Central memory CD4-positive, alpha-beta T cell (primary cell): Measurements from ENCODE around the gene ITGAD.

ENCODE experiments used
- DNase-seq: peaks from one replicate; pipeline ENCODE4 v3.0.0; 2022

The ITGAD gene

GRCh38 chr16:31365131-31365865 lies 27.8 kb upstream of the ITGAD start:
- DNase-seq = no peak

GRCh38 chr16:31367853-31368252 lies 25.3 kb upstream of the ITGAD start:
- DNase-seq = no peak

- no peak for DNase-seq
Measured at GRCh38 chr16:31371008-31371407, 22.1 kb upstream of the ITGAD start.

DNA sequence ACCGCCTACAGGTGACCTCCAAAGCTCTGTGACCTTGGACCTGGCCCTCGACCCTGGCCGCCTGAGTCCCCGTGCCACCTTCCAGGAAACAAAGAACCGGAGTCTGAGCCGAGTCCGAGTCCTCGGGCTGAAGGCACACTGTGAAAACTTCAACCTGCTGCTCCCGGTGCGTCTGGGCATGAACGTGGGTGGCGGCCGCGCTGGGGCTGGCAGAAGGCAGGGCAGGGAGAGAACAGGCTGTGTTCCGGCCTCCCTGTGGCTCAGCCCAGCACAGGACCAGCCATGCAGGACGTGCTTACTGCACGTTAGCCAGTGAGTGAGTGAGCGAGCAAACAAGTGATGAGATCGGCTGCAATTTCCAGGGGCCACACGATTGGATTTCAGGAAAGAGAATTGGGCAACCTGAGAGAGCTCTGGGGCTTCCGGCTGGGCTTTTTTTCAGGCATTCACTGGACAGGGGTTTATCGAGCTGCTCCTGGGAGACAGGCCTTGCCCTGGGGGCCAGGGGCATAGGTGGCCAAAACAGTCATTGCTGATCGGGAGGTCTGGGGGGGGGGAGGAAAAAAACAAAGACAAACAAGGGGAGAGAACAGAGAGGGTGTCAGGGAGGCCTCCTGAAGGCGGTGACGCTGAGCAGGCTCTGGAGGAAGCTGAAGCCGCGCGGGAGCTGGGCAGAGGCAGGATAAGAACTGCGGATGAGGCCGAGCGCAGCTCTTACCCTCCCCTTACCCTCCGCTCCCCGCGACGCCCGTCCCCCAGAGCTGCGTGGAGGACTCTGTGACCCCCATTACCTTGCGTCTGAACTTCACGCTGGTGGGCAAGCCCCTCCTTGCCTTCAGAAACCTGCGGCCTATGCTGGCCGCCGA lies 21.3 kb upstream of the ITGAD start:
- no peak for DNase-seq

DNA sequence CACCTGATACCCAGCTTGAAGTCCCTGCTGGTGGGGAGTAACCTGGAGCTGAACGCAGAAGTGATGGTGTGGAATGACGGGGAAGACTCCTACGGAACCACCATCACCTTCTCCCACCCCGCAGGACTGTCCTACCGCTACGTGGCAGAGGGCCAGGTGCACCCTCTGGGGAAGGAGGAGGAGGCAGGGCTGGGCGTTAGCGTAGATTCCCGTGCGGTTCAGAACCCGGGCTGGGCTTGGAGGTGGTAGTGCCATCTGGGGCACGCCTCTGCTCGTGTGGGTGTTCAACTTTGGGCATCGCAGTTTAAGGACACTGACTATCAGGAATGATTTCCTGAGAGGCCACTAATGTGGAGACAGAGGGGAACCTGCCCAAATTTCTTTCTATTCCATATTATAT lies 19.9 kb upstream of the ITGAD start:
- DNase-seq = no peak

DNA sequence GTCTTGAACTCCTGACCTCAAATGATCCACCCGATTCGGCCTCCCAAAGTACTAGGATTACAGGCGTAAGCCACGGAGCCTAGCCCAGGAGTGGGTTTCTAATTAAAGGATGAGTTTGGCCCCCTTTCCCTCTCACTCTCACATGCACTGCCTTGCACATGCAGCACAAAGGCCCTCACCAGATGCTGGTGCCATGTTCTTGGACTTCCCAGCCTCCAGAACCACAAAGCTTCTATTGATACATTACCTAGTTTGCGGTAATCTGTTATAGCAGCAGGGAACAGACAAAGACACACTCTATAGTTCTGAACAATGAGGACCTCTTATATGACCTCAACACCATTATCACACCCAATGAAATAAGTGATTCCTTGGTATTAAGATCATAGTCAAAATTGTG lies 17.9 kb upstream of the ITGAD start:
- no peak for DNase-seq

- no peak for DNase-seq
Measured at GRCh38 chr16:31376705-31377104, 16.4 kb upstream of the ITGAD start.

- no peak for DNase-seq
Measured at GRCh38 chr16:31377210-31377903, 15.8 kb upstream of the ITGAD start.

GRCh38 chr16:31380201-31380600 lies 12.9 kb upstream of the ITGAD start:
- DNase-seq = no peak

DNA sequence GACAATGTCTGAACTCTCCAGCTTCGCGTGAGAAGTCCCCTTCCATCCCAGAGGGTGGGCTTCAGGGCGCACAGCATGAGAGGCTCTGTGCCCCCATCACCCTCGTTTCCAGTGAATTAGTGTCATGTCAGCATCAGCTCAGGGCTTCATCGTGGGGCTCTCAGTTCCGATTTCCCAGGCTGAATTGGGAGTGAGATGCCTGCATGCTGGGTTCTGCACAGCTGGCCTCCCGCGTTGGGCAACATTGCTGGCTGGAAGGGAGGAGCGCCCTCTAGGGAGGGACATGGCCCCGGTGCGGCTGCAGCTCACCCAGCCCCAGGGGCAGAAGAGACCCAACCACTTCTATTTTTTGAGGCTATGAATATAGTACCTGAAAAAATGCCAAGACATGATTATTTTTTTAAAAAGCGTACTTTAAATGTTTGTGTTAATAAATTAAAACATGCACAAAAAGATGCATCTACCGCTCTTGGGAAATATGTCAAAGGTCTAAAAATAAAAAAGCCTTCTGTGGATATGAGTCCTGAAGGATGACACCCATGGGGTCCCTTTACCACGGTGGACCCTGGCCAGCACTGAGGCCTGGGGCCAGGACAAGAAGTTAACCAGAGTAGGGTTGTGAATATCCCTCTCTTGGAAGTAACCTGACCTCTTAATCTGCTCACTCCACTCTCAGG lies 10.5 kb upstream of the ITGAD start:
- DNase-seq = peak; percentile 30

GRCh38 chr16:31385680-31386079 lies 7.5 kb upstream of the ITGAD start:
- no peak for DNase-seq

DNA sequence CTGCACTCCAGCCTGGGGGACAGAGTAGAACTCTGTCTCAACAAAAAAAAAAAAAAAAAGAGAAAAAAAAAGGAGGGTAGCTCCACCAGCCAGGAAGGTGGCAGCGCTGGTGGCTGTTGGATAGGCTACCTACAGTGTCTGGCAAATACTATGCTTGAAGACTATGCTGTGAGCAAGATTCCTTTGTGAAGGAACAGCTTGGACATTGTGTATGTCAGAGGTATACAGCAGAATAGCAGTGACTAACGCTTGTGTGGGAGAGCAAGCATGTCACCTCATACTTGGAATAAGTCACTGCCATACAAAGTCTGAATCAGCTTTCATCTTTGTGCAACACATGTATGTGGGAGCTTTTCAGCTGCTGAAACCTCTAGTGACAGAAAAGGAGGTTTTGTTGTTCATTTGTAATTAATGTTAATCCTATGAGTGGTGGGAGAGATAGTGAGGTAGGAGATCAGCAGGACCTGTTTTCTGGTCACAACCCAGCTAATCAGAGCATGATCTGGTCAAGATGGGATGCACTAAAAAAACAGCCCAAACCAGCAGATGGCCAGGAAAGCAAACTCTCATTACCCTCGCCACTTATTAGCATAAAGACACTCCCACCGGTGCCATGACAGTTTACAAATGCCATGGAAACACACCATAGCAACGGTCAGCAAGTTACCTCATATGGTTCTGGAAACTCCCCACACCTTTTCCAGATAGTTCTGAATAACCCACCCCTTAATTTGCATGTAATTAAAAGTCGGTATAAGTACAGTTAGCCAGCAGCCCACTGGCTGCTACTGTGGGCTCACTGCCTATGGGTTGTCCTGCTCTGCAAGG lies 6.8 kb upstream of the ITGAD start:
- peak; percentile 2 for DNase-seq

- DNase-seq = no peak
Measured at GRCh38 chr16:31388535-31388934, 4.6 kb upstream of the ITGAD start.

DNA sequence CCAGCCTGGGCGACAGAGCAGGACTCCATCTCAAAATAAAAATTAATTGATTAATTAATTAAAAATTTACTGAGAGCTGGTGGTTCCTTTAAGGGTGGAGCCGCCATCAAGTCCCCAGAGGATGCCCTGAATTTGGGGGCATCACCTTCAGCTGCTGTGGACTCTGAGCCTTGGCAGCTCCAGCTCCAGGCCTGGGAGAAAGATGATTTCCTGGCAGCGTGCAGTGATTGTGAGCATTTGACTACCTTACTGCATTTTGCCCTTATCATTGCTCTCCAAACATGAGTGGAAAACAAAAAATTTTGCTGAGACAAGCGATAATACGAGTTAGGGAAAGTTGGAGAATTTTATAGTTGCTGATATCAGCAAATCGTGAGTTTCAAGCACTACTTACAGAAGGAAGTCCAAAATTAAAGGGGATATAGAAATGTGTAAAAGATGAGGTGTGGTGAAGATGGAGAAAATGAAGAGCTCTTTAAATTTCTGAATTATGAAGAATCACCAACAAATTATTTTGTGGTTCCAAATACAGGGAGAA lies 2.6 kb upstream of the ITGAD start:
- no peak for DNase-seq

DNA sequence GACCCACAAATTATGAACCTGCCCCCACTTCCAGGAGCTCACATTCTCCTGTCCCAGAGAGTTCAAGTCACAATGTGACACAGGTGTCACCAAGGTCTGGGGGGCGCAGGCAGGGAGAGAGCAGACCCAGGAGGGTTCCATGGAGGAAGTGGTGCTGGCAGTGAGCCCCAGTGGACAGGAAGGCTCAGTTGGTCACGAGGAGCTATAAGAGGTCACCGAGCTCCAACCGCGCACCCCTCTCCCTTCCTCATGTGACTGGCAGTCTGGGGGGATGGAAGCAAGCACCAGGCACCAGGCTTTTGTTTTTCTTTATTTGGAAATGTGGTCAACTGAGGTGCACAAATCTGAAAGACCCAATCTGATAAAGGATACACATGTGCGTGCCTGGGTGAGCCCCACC lies 2.5 kb downstream of the ITGAD start:
- no peak for DNase-seq

DNA sequence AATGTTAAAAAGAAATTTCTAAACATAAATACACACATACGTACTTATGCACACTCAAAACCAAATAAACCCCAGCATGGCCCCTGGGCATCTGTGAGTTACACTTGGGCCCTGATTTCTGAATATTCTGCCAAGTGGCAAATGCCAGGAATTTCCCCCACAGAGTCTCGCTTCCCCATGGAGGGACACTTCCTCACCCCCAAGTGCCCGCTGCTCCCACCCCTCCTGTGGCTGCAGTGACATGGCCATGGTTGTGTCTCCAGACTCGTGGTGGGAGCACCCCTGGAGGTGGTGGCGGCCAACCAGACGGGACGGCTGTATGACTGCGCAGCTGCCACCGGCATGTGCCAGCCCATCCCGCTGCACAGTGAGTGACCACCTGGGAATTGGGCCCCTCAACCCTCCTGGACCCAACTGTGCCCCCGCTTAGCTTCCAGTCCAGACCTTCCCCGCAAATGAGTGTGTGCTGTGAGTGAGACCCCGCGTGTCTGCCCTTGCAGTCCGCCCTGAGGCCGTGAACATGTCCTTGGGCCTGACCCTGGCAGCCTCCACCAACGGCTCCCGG lies 4.0 kb downstream of the ITGAD start:
- no peak for DNase-seq

DNA sequence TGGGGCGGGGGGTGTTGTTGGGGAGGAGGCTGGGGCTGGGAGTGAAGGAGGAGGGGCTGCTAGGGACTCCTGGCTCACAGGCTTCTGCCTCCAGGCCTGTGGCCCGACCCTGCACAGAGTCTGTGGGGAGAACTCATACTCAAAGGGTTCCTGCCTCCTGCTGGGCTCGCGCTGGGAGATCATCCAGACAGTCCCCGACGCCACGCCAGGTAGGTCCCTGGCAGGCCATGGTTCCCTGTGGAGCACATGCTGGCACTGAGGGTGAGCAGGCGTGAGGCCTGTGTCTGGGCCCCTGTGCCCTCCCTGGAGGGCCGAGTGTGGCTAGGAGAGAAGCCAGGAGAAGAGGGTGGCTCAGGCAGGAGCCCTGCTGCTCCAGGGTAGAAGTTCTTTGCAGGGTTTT lies 4.6 kb downstream of the ITGAD start:
- DNase-seq = no peak

GRCh38 chr16:31400191-31400590 lies 7.1 kb downstream of the ITGAD start:
- no peak for DNase-seq

DNA sequence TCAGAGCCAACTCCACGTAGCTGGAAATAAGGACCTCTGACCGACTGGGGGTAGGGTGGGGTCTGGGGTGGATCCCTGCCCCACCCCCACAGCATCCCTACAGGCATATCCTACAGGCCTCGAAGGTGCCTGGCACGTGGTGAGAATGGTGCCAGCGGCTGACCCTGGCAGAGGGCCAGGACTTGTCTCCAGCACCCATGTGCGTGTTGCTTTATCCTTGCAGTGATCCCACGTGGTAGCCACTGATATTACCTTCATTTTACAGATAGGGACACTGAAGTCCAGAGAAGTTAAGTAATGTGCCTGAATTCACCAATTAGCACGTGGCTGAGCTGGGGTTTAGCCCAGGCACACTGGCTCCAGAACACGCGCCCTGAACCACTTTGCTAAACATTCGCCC lies 8.3 kb downstream of the ITGAD start:
- no peak for DNase-seq

DNA sequence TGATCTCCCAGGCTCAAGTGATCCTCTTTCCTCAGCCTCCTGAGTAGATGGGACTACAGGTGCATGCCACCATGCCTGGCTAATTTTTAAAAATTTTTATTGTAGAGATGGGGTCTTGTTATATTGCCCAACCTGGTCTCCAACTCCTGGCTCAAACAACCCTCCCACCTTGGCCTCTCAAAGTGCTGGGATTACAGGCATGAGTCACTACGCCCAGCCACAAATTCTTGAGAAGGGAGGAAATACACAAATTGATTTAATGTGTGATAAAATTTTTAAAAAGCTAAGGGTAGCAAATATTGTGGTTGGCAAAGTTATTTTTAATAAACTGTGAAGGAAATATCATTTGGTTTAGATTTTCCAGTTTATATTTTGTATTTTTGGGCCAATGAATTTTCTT lies 9.6 kb downstream of the ITGAD start:
- DNase-seq = no peak

GRCh38 chr16:31403590-31404352 lies 10.6 kb downstream of the ITGAD start:
- no peak for DNase-seq
